Measurements from ENCODE around the gene INSR.

DNA sequence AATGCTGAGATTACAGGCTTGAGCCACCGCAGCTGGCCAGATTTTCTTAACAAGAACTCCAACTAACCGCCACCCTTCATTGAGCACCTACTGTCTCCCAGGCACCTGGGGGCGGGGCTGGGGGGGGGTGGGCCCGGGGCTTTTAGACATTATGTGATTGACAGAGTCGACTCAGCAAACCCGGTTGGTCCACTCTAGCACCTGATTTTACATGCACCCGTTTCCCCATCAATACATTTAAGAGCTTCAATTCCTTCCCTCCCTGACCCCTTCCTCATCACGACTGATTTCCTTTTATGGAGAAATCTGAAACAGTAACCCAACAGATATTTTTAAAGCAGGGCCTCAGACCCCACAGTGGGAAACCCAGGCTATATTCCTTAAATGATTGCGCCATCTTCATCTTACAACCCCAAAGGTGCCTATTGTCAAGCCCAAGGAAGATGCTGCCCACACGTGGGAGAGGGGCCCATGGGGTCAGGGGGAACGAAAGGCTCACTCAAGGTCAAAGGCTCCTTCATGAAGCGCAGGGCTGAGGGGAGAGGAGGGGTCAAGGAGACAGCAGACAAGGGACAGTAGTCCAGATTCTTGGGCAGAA is 1.8 kb downstream of the INSR start:
- TF ChIP-seq, protein P1, sequence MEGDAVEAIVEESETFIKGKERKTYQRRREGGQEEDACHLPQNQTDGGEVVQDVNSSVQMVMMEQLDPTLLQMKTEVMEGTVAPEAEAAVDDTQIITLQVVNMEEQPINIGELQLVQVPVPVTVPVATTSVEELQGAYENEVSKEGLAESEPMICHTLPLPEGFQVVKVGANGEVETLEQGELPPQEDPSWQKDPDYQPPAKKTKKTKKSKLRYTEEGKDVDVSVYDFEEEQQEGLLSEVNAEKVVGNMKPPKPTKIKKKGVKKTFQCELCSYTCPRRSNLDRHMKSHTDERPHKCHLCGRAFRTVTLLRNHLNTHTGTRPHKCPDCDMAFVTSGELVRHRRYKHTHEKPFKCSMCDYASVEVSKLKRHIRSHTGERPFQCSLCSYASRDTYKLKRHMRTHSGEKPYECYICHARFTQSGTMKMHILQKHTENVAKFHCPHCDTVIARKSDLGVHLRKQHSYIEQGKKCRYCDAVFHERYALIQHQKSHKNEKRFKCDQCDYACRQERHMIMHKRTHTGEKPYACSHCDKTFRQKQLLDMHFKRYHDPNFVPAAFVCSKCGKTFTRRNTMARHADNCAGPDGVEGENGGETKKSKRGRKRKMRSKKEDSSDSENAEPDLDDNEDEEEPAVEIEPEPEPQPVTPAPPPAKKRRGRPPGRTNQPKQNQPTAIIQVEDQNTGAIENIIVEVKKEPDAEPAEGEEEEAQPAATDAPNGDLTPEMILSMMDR (IDR thresholded peaks at IDR 0.05) = no peak
- no peak for TF ChIP-seq POLR2A (IDR thresholded peaks at IDR 0.05)
